IMR-90 (cell line): ENCODE measurements around the gene MEOX2. TPM values are rescaled to one million over a fixed set of nuclear protein-coding genes. Genes with fewer than 3 reads are reported as not detected.

Source experiments
- ATAC-seq: fragments of 200-7000 bp; cut with Tn5 transposase; 2 replicates; pipeline ENCODE4 v1.9.1; 2020; ENCODE audit warnings: low read depth, mild to moderate bottlenecking, moderate library complexity
- BruUV-seq: library from RNA; stranded (reverse); fragments of 400-500 nt; replicated peaks from 2 replicates; lab custom pipeline; 2021; lab: Mats Ljungman, UMichigan
- CTCF ChIA-PET: fragments of 300-600 bp; formaldehyde crosslinking; extraction: SDS; loops from one replicate; lab custom pipeline; 2021; ENCODE audit warnings: antibody characterized with exemption; lab: Yijun Ruan, JAX
- POLR2A ChIA-PET: fragments of 300-600 bp; sonication (Branson Sonifier 250); formaldehyde crosslinking; loops from one replicate; lab custom pipeline; 2022; ENCODE audit warnings: antibody characterized with exemption; ENCODE audit not compliant: unreplicated experiment; lab: Charles Lee
- DNase-seq: peaks from one replicate; pipeline ENCODE4 v3.0.0; 2013
- H2AFZ ChIP-seq: replicated peaks from 2 replicates; pipeline ENCODE3; 2013; ENCODE audit warnings: low read length, mild to moderate bottlenecking; ENCODE audit not compliant: poor library complexity
- H2AK5ac ChIP-seq: 2 replicates; pipeline ENCODE4 v1.6.1; 2013; ENCODE audit warnings: low read depth, low read length, inconsistent platforms
- H2AK9ac ChIP-seq: replicated peaks from 2 replicates; pipeline ENCODE3; 2013; ENCODE audit warnings: mild to moderate bottlenecking, low read depth, low read length, moderate library complexity; ENCODE audit not compliant: poor library complexity
- H2BK120ac ChIP-seq: 2 replicates; pipeline ENCODE4 v1.6.1; 2013; ENCODE audit warnings: low read depth, low read length, inconsistent platforms
- H2BK15ac ChIP-seq: 3 replicates; pipeline ENCODE4 v1.6.1; 2013; ENCODE audit warnings: low read depth, low read length, inconsistent platforms
- H2BK20ac ChIP-seq: 2 replicates; pipeline ENCODE4 v1.6.1; 2013; ENCODE audit warnings: low read depth, mild to moderate bottlenecking, inconsistent platforms, low read length, moderate library complexity
- H2BK5ac ChIP-seq: 2 replicates; pipeline ENCODE4 v1.6.1; 2013; ENCODE audit warnings: mild to moderate bottlenecking, low read depth, low read length, inconsistent platforms; ENCODE audit not compliant: poor library complexity, severe bottlenecking
- H3K14ac ChIP-seq: replicated peaks from 2 replicates; pipeline ENCODE4 v1.6.1; 2013; ENCODE audit warnings: low read depth, low read length, inconsistent platforms
- H3K18ac ChIP-seq: 2 replicates; pipeline ENCODE4 v1.6.1; 2013; ENCODE audit warnings: low read depth, low read length, control low read depth
- H3K23ac ChIP-seq: 2 replicates; pipeline ENCODE4 v1.6.1; 2013; ENCODE audit warnings: low read depth, low read length, inconsistent platforms
- H3K27ac ChIP-seq: 2 replicates; pipeline ENCODE4 v1.5.1; 2013; ENCODE audit warnings: mild to moderate bottlenecking, control low read depth, low read length; ENCODE audit not compliant: insufficient read depth
- H3K27me3 ChIP-seq: 2 replicates; pipeline ENCODE4 v1.6.1; 2013; ENCODE audit warnings: low read length; ENCODE audit not compliant: control insufficient read depth, insufficient read depth
- H3K36me3 ChIP-seq: 2 replicates; pipeline ENCODE4 v1.6.1; 2013; ENCODE audit warnings: low read length, mixed read lengths; ENCODE audit not compliant: control insufficient read depth, insufficient read depth
- H3K4ac ChIP-seq: 2 replicates; pipeline ENCODE4 v1.6.1; 2013; ENCODE audit warnings: low read depth, low read length, inconsistent platforms
- H3K4me1 ChIP-seq: 2 replicates; pipeline ENCODE4 v1.6.1; 2013; ENCODE audit warnings: low read length, mixed read lengths; ENCODE audit not compliant: control insufficient read depth, insufficient read depth
- H3K4me2 ChIP-seq: 2 replicates; pipeline ENCODE4 v1.6.1; 2013; ENCODE audit warnings: low read depth, mild to moderate bottlenecking, control low read depth, low read length, moderate library complexity
- H3K4me3 ChIP-seq: 2 replicates; pipeline ENCODE4 v1.5.1; 2013; ENCODE audit warnings: low read depth, mild to moderate bottlenecking, control low read depth, low read length, moderate library complexity; ENCODE audit not compliant: insufficient read depth
- H3K56ac ChIP-seq: 2 replicates; pipeline ENCODE4 v1.6.1; 2013; ENCODE audit warnings: low read length, inconsistent platforms; ENCODE audit not compliant: insufficient read depth; ENCODE audit errors: extremely low read depth
- H3K79me1 ChIP-seq, 2 experiments: 2 replicates each; pipeline ENCODE4 v1.6.1; 2013; ENCODE audit warnings: low read length in 2 of 2, inconsistent platforms in 1 of 2, low read depth in 1 of 2
- H3K9ac ChIP-seq: 2 replicates; pipeline ENCODE4 v1.6.1; 2013; ENCODE audit warnings: low read depth, low read length, control low read depth
- H3K9me1 ChIP-seq: 2 replicates; pipeline ENCODE4 v1.6.1; 2013; ENCODE audit warnings: low read length, inconsistent platforms; ENCODE audit not compliant: insufficient read depth
- H3K9me3 ChIP-seq: 2 replicates; pipeline ENCODE4 v1.6.1; 2013; ENCODE audit warnings: low read length; ENCODE audit not compliant: control insufficient read depth, insufficient read depth
- H4K20me1 ChIP-seq: 2 replicates; pipeline ENCODE4 v1.6.1; 2013; ENCODE audit warnings: low read length, inconsistent platforms; ENCODE audit not compliant: insufficient read depth
- H4K5ac ChIP-seq: 2 replicates; pipeline ENCODE4 v1.6.1; 2013; ENCODE audit warnings: mild to moderate bottlenecking, low read depth, low read length, control low read depth
- H4K8ac ChIP-seq, 2 experiments: 2 replicates each; pipeline ENCODE4 v1.6.1; 2013; ENCODE audit warnings: low read depth in 2 of 2, low read length in 2 of 2, control low read depth in 1 of 2, inconsistent platforms in 1 of 2
- H4K91ac ChIP-seq: 2 replicates; pipeline ENCODE4 v1.6.1; 2013; ENCODE audit warnings: low read depth, low read length, inconsistent platforms; ENCODE audit not compliant: insufficient read depth
- CEBPB ChIP-seq: IDR thresholded peaks from 2 replicates; pipeline ENCODE4 v1.6.1; 2012; ENCODE audit warnings: low read depth, low read length, improper control_type of control experiment
- CTCF ChIP-seq: conservative IDR thresholded peaks from 2 replicates; pipeline ENCODE4 v1.5.1; 2012; ENCODE audit warnings: mild to moderate bottlenecking, low read depth, low read length, improper control_type of control experiment
- FOS ChIP-seq: fragments of 150-350 bp; IDR thresholded peaks from 2 replicates; pipeline ENCODE4 v1.6.1; 2016; ENCODE audit warnings: low read depth, low read length
- MAZ ChIP-seq: IDR thresholded peaks from 2 replicates; pipeline ENCODE4 v1.6.1; 2012; ENCODE audit warnings: low read depth, mild to moderate bottlenecking, low read length, improper control_type of control experiment, moderate library complexity, borderline replicate concordance
- POLR2A ChIP-seq: IDR thresholded peaks from 2 replicates; pipeline ENCODE4 v1.6.1; 2012; ENCODE audit warnings: mild to moderate bottlenecking, low read depth, low read length
- RAD21 ChIP-seq: IDR thresholded peaks from 2 replicates; pipeline ENCODE4 v1.6.1; 2012; ENCODE audit warnings: low read length, improper control_type of control experiment
- RFX5 ChIP-seq: IDR thresholded peaks from 2 replicates; pipeline ENCODE4 v1.8.0; 2012; ENCODE audit warnings: low read depth, mild to moderate bottlenecking, low read length, moderate library complexity
- SMC3 ChIP-seq: fragments of 150-350 bp; IDR thresholded peaks from 2 replicates; pipeline ENCODE4 v1.6.1; 2016; ENCODE audit warnings: low read depth, mild to moderate bottlenecking, antibody characterized with exemption, low read length, moderate library complexity
- WGBS, 2 experiments: methylation state at CpG; one replicate each; pipeline versions ENCODE4 v1.1.5 to v1.1.7; 2013; ENCODE audit warnings: missing lambda C conversion rate in 2 of 2; ENCODE audit not compliant: insufficient read length in 1 of 2; ENCODE audit errors: extremely low coverage in 2 of 2; 5-methylcytosine and 5-hydroxymethylcytosine counted together
- dilution Hi-C: fragments of 300-500 bp; cut with HindIII; formaldehyde crosslinking; loops from one replicate; pipeline ENCODE4 v1.14.3; 2018; ENCODE audit warnings: low sequenced_read_pairs; ENCODE audit not compliant: unreplicated experiment
- in situ Hi-C: fragments of 300-500 bp; cut with MboI; formaldehyde crosslinking; loops from 3 replicates; pipeline ENCODE4 v1.14.3; 2019; ENCODE audit warnings: low sequenced_read_pairs, inconsistent platforms, mixed read lengths
- intact Hi-C: fragments of 100-400 bp; cut with micrococcal nuclease; formaldehyde crosslinking; loops from 2 replicates; pipeline ENCODE4 v1.10.0; 2022
- polyA plus RNA-seq, 3 experiments: library from polyadenylated mRNA; depleted of rRNA; stranded (reverse); fragments of >200 nt; gene quantifications; 2 replicates each; pipeline ENCODE4 v1.2.3, GENCODE V29; 2012; ENCODE audit warnings: low replicate concordance in 1 of 3
- total RNA-seq: library from RNA; depleted of rRNA; stranded (reverse); fragments of >200 nt; gene quantifications from 2 replicates; pipeline ENCODE4 v1.2.3, GENCODE V29; 2012

MEOX2 gene
- total and polyA plus RNA-seq, 2 of the 4 experiments (the other 2 are of a cell fraction): under 0.01 TPM; not detected in 1

GRCh38 chr7:15681631-15682030 lies 4.9 kb downstream of the MEOX2 start:
- CTCF ChIA-PET: interaction anchor here (0.9 kb wide), 1 partner anchor 42 kb away, joined by 3 read pairs; no protein-coding TSS in a partner anchor
- dilution Hi-C loops: no loop called here

More at GRCh38 chr7:15681631-15682030, 4.9 kb downstream of the MEOX2 start:
- no peak overlapping the region for H4K5ac ChIP-seq
- H2AK5ac ChIP-seq: no peak overlapping the region
- H3K36me3 ChIP-seq: no peaks in the 10 kb centered on the region
- no peaks in the 10 kb centered on the region for H3K9me1 ChIP-seq
- POLR2A ChIA-PET: no interaction called here
- H3K27me3 ChIP-seq: peaks cover 22% of the 10 kb centered on the region
- no peak overlapping the region for H2AFZ ChIP-seq
- H2BK5ac ChIP-seq: no peak overlapping the region
- ATAC-seq: no peak
- BruUV-seq: no TSS peak
- H3K23ac ChIP-seq: no peak overlapping the region
- H2AK9ac ChIP-seq: no peak overlapping the region
- no peaks in the 10 kb centered on the region for H4K20me1 ChIP-seq
- no peak for DNase-seq
- no peak overlapping the region for H3K27ac ChIP-seq
- WGBS, 2 experiments: no CpG with 5 or more reads among the region's 2 CpGs
- no peak overlapping the region for H3K4ac ChIP-seq
- no peaks in the 10 kb centered on the region for H3K79me1 ChIP-seq
- no peaks in the 10 kb centered on the region for H3K9me3 ChIP-seq
- no peak overlapping the region for H2BK15ac ChIP-seq
- H3K56ac ChIP-seq: no peak overlapping the region
- no peaks in the 10 kb centered on the region for H3K4me1 ChIP-seq
- no peak overlapping the region for H2BK120ac ChIP-seq
- in situ Hi-C loops (no loop called here), intact Hi-C loops (no loop called here)
- H4K8ac ChIP-seq: no peak overlapping the region
- H3K14ac ChIP-seq: no peak overlapping the region
- no peak overlapping the region for H3K18ac ChIP-seq
- no peak overlapping the region for H3K4me2 ChIP-seq
- no peak overlapping the region for H3K4me3 ChIP-seq
- TF ChIP-seq SMC3 (no peak), CEBPB (no peak), POLR2A (no peak), MAZ (no peak), FOS (no peak), RAD21 (no peak), CTCF (no peak), RFX5 (no peak)
- H4K91ac ChIP-seq: no peak overlapping the region
- H2BK20ac ChIP-seq: no peak overlapping the region
- no peak overlapping the region for H3K9ac ChIP-seq
